ENCODE data around the gene PDE4A. TPM values are rescaled to one million over a fixed set of nuclear protein-coding genes. Genes with fewer than 3 reads are reported as not detected.

The PDE4A gene
- total and polyA plus RNA-seq, 2 experiments from 2014 or later: 5.2 to 5.4 TPM

DNA sequence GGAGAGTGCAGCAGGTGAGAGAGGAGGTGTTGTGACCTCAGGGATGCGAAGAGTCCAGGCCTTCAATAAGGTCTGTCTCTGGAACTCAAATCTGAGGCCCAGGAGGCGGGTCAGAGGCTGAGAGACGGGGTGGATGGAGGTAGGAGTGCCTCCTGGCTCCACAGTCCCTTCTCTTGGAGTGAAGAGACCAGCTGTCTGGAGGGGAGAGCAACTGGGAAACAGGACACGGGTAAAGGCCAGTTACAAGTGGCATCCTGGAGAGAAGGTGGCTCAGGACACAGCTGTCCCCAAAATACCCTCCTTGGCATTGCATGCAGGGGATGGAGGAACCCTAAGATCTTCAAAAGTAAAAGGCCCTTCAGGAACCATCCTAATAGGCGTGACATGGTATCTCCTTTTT is 19.2 kb downstream of the PDE4A start:
- Histone ChIP-seq H3K4me1 (ENCODE audit: insufficient read depth) (no peaks in the 10 kb centered on the region), H3K79me2 (replicated peaks; ENCODE audit: insufficient read depth) (no peaks in the 10 kb centered on the region), H3K27ac (ENCODE audit: low read depth) (no peak overlapping the region), H2AFZ (no peak overlapping the region), H3K9me2 (ENCODE audit: insufficient read depth) (no peaks in the 10 kb centered on the region), H3K4me2 (no peak overlapping the region), H3K36me3 (ENCODE audit: insufficient read depth) (no peaks in the 10 kb centered on the region), H3K4me3 (no peak overlapping the region), H3K27me3 (ENCODE audit: insufficient read depth) (no peaks in the 10 kb centered on the region), H3F3A (replicated peaks; ENCODE audit: low read depth) (0 out of 2 replicates have a peak, but pooled peaks cover 3% of the 10 kb centered on the region), H4K20me1 (replicated peaks; ENCODE audit: insufficient read depth) (no peaks in the 10 kb centered on the region)
- DNase-seq (ENCODE audit: low spot score): no peak
- Mint-ChIP-seq H3K27me3 (ENCODE audit: insufficient read depth, low read depth, poor library complexity) (peaks cover 7% of the 10 kb centered on the region), H3K9me3 (no peaks in the 10 kb centered on the region), H3K27ac (no peak overlapping the region), H3K4me1 (no peaks in the 10 kb centered on the region), H3K4me3 (no peak overlapping the region), H3K36me3 (ENCODE audit: low read depth) (no peaks in the 10 kb centered on the region)
- TF ChIP-seq STAT1 (IDR thresholded peaks at IDR 0.05; ENCODE audit: unreplicated experiment): no peak
- no peak for TF ChIP-seq JUNB (IDR thresholded peaks at IDR 0.05; ENCODE audit: unreplicated experiment)
- no peak for TF ChIP-seq POLR2AphosphoS5 (IDR thresholded peaks at IDR 0.05; ENCODE audit: low read depth)
- no peak for TF ChIP-seq CTCF (conservative IDR thresholded peaks at IDR 0.05; ENCODE audit: low read depth in 2 of 2)
- no peak for TF ChIP-seq ZNF114 (CRISPR knock-in tag; IDR thresholded peaks at IDR 0.05)
- TF ChIP-seq CREB1 (CRISPR knock-in tag; IDR thresholded peaks at IDR 0.05; ENCODE audit: low read depth): no peak
- TF ChIP-seq EZH2 (IDR thresholded peaks at IDR 0.05; ENCODE audit: low read depth, unreplicated experiment): no peak
- TF ChIP-seq ZNF462 (CRISPR knock-in tag; IDR thresholded peaks at IDR 0.05): no peak
- no peak for TF ChIP-seq NANOG (IDR thresholded peaks at IDR 0.05; ENCODE audit: borderline replicate concordance)
- TF ChIP-seq, protein P1, sequence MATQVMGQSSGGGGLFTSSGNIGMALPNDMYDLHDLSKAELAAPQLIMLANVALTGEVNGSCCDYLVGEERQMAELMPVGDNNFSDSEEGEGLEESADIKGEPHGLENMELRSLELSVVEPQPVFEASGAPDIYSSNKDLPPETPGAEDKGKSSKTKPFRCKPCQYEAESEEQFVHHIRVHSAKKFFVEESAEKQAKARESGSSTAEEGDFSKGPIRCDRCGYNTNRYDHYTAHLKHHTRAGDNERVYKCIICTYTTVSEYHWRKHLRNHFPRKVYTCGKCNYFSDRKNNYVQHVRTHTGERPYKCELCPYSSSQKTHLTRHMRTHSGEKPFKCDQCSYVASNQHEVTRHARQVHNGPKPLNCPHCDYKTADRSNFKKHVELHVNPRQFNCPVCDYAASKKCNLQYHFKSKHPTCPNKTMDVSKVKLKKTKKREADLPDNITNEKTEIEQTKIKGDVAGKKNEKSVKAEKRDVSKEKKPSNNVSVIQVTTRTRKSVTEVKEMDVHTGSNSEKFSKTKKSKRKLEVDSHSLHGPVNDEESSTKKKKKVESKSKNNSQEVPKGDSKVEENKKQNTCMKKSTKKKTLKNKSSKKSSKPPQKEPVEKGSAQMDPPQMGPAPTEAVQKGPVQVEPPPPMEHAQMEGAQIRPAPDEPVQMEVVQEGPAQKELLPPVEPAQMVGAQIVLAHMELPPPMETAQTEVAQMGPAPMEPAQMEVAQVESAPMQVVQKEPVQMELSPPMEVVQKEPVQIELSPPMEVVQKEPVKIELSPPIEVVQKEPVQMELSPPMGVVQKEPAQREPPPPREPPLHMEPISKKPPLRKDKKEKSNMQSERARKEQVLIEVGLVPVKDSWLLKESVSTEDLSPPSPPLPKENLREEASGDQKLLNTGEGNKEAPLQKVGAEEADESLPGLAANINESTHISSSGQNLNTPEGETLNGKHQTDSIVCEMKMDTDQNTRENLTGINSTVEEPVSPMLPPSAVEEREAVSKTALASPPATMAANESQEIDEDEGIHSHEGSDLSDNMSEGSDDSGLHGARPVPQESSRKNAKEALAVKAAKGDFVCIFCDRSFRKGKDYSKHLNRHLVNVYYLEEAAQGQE (IDR thresholded peaks at IDR 0.05; ENCODE audit: unreplicated experiment): no peak
- no peak for TF ChIP-seq EZH2phosphoT487 (IDR thresholded peaks at IDR 0.05; ENCODE audit: unreplicated experiment)
- no peak for TF ChIP-seq ETS1 (IDR thresholded peaks at IDR 0.05)
- TF ChIP-seq ZNF331 (CRISPR knock-in tag; IDR thresholded peaks at IDR 0.05; ENCODE audit: low read depth): no peak
- ATAC-seq: no peak

Data from GM23338 (cell line).